GM19351 (cell line): ENCODE measurements around the gene NLRC5.

Experiments used
- ATAC-seq: cut with Tn5 transposase; IDR thresholded peaks from one replicate; pipeline ENCODE4 v1.9.1; 2021; ENCODE audit warnings: mild to moderate bottlenecking, moderate library complexity; ENCODE audit not compliant: unreplicated experiment

Gene NLRC5

GRCh38 chr16:57020651-57021050 is 31.3 kb downstream of the NLRC5 start:
- no peak for ATAC-seq

GRCh38 chr16:57021757-57022156 is 32.4 kb downstream of the NLRC5 start:
- no peak for ATAC-seq

GRCh38 chr16:57022445-57022844 is 33.1 kb downstream of the NLRC5 start:
- ATAC-seq = no peak

- ATAC-seq = no peak
Observed at GRCh38 chr16:57023541-57024249, 34.3 kb downstream of the NLRC5 start.

- no peak for ATAC-seq
Observed at GRCh38 chr16:57024894-57025680, 35.7 kb downstream of the NLRC5 start.

- no peak for ATAC-seq
Observed at GRCh38 chr16:57025941-57026777, 36.8 kb downstream of the NLRC5 start.

- no peak for ATAC-seq
Observed at GRCh38 chr16:57026778-57027062, 37.4 kb downstream of the NLRC5 start.

- no peak for ATAC-seq
Observed at GRCh38 chr16:57027067-57027466, 37.7 kb downstream of the NLRC5 start.

- ATAC-seq = no peak
Observed at GRCh38 chr16:57028086-57028485, 38.7 kb downstream of the NLRC5 start.

- no peak for ATAC-seq
Observed at GRCh38 chr16:57029161-57030160, 40.1 kb downstream of the NLRC5 start.

GRCh38 chr16:57030346-57030902 is 41.1 kb downstream of the NLRC5 start:
- no peak for ATAC-seq

GRCh38 chr16:57031156-57031555 is 41.8 kb downstream of the NLRC5 start:
- ATAC-seq = no peak

GRCh38 chr16:57032346-57032745 is 43.0 kb downstream of the NLRC5 start:
- ATAC-seq = no peak

GRCh38 chr16:57032931-57033330 is 43.6 kb downstream of the NLRC5 start:
- ATAC-seq = no peak

- ATAC-seq = no peak
Observed at GRCh38 chr16:57036315-57036714, 47.0 kb downstream of the NLRC5 start.

GRCh38 chr16:57036945-57037344 is 47.6 kb downstream of the NLRC5 start:
- no peak for ATAC-seq

- no peak for ATAC-seq
Observed at GRCh38 chr16:57038166-57038565, 48.8 kb downstream of the NLRC5 start.

- ATAC-seq = peak; percentile 27
Observed at GRCh38 chr16:57039148-57039812, 49.9 kb downstream of the NLRC5 start.
